T-helper 2 cell treated with Interferon-gamma antibody and Interleukin-4, amounts not matched to agents 5 μg/mL and 100 μg/mL, for 36 hours (primary cell): ENCODE results near the gene SP110.
"Not testable (repeated sequence)": the region's sequence is repeated elsewhere in the genome, so short reads cannot be mapped to it uniquely, and the experiment has no call there.

ENCODE experiments used
- DNase-seq: peaks from one replicate; pipeline ENCODE4 v3.0.0; 2021; ENCODE audit warnings: low spot score
- H3K27ac Mint-ChIP-seq: one replicate; pipeline ENCODE4 v1.8.0; 2021; ENCODE audit warnings: mild to moderate bottlenecking, mixed read lengths
- H3K27me3 Mint-ChIP-seq: one replicate; pipeline ENCODE4 v1.8.0; 2021; ENCODE audit warnings: low read depth, mixed read lengths
- H3K36me3 Mint-ChIP-seq: one replicate; pipeline ENCODE4 v1.8.0; 2021; ENCODE audit warnings: low read depth, mixed read lengths
- H3K4me1 Mint-ChIP-seq: one replicate; pipeline ENCODE4 v1.8.0; 2021; ENCODE audit warnings: low read depth, mixed read lengths
- H3K4me3 Mint-ChIP-seq: one replicate; pipeline ENCODE4 v1.8.0; 2022; ENCODE audit warnings: mild to moderate bottlenecking, moderate library complexity, mixed read lengths
- H3K9me3 Mint-ChIP-seq: one replicate; pipeline ENCODE4 v1.8.0; 2021; ENCODE audit warnings: mixed read lengths

The SP110 gene

GRCh38 chr2:230140667-230141066 lies 79.1 kb downstream of the SP110 start:
- peaks cover 6% of the 10 kb centered on the region for H3K27me3 Mint-ChIP-seq
- H3K36me3 Mint-ChIP-seq, result no peaks in the 10 kb centered on the region
- no peaks in the 10 kb centered on the region for H3K4me1 Mint-ChIP-seq
- H3K4me3 Mint-ChIP-seq, result no peak overlapping the region
- H3K9me3 Mint-ChIP-seq, result peaks cover 14% of the 10 kb centered on the region
- H3K27ac Mint-ChIP-seq, result no peak overlapping the region
- DNase-seq, result no peak

- H3K4me3 Mint-ChIP-seq, result no peak overlapping the region
- no peaks in the 10 kb centered on the region for H3K36me3 Mint-ChIP-seq
- no peaks in the 10 kb centered on the region for H3K4me1 Mint-ChIP-seq
- H3K27me3 Mint-ChIP-seq, result peaks cover 3% of the 10 kb centered on the region
- peaks cover 14% of the 10 kb centered on the region for H3K9me3 Mint-ChIP-seq
- no peak overlapping the region for H3K27ac Mint-ChIP-seq
- DNase-seq, result no peak
Measured at GRCh38 chr2:230137902-230138539, 81.8 kb downstream of the SP110 start.

- no peaks in the 10 kb centered on the region for H3K27me3 Mint-ChIP-seq
- no peak overlapping the region for H3K4me3 Mint-ChIP-seq
- no peaks in the 10 kb centered on the region for H3K4me1 Mint-ChIP-seq
- peaks cover 3% of the 10 kb centered on the region for H3K9me3 Mint-ChIP-seq
- H3K27ac Mint-ChIP-seq, result no peak overlapping the region
- no peak for DNase-seq
- no peaks in the 10 kb centered on the region for H3K36me3 Mint-ChIP-seq
Measured at GRCh38 chr2:230135130-230135525, 84.7 kb downstream of the SP110 start.

- no peaks in the 10 kb centered on the region for H3K4me1 Mint-ChIP-seq
- DNase-seq, result no peak
- H3K36me3 Mint-ChIP-seq, result no peaks in the 10 kb centered on the region
- no peaks in the 10 kb centered on the region for H3K27me3 Mint-ChIP-seq
- H3K4me3 Mint-ChIP-seq, result no peak overlapping the region
- no peaks in the 10 kb centered on the region for H3K9me3 Mint-ChIP-seq
- no peak overlapping the region for H3K27ac Mint-ChIP-seq
Measured at GRCh38 chr2:230134496-230135129, 85.2 kb downstream of the SP110 start.

- H3K27ac Mint-ChIP-seq, result no peak overlapping the region
- H3K4me3 Mint-ChIP-seq, result no peak overlapping the region
- H3K36me3 Mint-ChIP-seq, result no peaks in the 10 kb centered on the region
- DNase-seq, result no peak
- H3K27me3 Mint-ChIP-seq, result peaks cover 8% of the 10 kb centered on the region
- peaks cover 3% of the 10 kb centered on the region for H3K4me1 Mint-ChIP-seq
- H3K9me3 Mint-ChIP-seq, result no peaks in the 10 kb centered on the region
Measured at GRCh38 chr2:230131366-230131765, 88.4 kb downstream of the SP110 start.

- Mint-ChIP-seq H3K4me3 (no peak overlapping the region), H3K27me3 (peaks cover 8% of the 10 kb centered on the region), H3K27ac (no peak overlapping the region), H3K9me3 (no peaks in the 10 kb centered on the region), H3K4me1 (peaks cover 3% of the 10 kb centered on the region), H3K36me3 (no peaks in the 10 kb centered on the region)
- no peak for DNase-seq
Measured at GRCh38 chr2:230130668-230131364, 89.0 kb downstream of the SP110 start.

GRCh38 chr2:230129343-230129742 lies 90.4 kb downstream of the SP110 start:
- Mint-ChIP-seq H3K27ac (no peak overlapping the region), H3K27me3 (peaks cover 10% of the 10 kb centered on the region), H3K9me3 (no peaks in the 10 kb centered on the region), H3K4me1 (peaks cover 12% of the 10 kb centered on the region), H3K36me3 (no peaks in the 10 kb centered on the region), H3K4me3 (no peak overlapping the region)
- no peak for DNase-seq

GRCh38 chr2:230128623-230129342 lies 91.0 kb downstream of the SP110 start:
- Mint-ChIP-seq H3K36me3 (no peaks in the 10 kb centered on the region), H3K4me1 (peaks cover 12% of the 10 kb centered on the region), H3K9me3 (no peaks in the 10 kb centered on the region), H3K27me3 (peaks cover 10% of the 10 kb centered on the region), H3K27ac (no peak overlapping the region), H3K4me3 (no peak overlapping the region)
- no peak for DNase-seq

- no peak overlapping the region for H3K4me3 Mint-ChIP-seq
- peaks cover 12% of the 10 kb centered on the region for H3K4me1 Mint-ChIP-seq
- peaks cover 10% of the 10 kb centered on the region for H3K27me3 Mint-ChIP-seq
- H3K27ac Mint-ChIP-seq, result no peak overlapping the region
- H3K9me3 Mint-ChIP-seq, result no peaks in the 10 kb centered on the region
- DNase-seq, result no peak
- no peaks in the 10 kb centered on the region for H3K36me3 Mint-ChIP-seq
Measured at GRCh38 chr2:230127195-230127594, 92.6 kb downstream of the SP110 start.

GRCh38 chr2:230124757-230125431 lies 94.9 kb downstream of the SP110 start:
- no peak for DNase-seq
- Mint-ChIP-seq H3K27me3 (peaks cover 10% of the 10 kb centered on the region), H3K27ac (no peak overlapping the region), H3K4me1 (peaks cover 12% of the 10 kb centered on the region), H3K36me3 (no peaks in the 10 kb centered on the region), H3K4me3 (peak overlapping the region; percentile 8), H3K9me3 (no peaks in the 10 kb centered on the region)

- Mint-ChIP-seq H3K27me3 (peaks cover 9% of the 10 kb centered on the region), H3K27ac (no peak overlapping the region), H3K9me3 (no peaks in the 10 kb centered on the region), H3K36me3 (no peaks in the 10 kb centered on the region), H3K4me3 (no peak overlapping the region), H3K4me1 (peaks cover 12% of the 10 kb centered on the region)
- no peak for DNase-seq
Measured at GRCh38 chr2:230124235-230124634, 95.5 kb downstream of the SP110 start.

GRCh38 chr2:230120376-230120775 lies 99.4 kb downstream of the SP110 start:
- H3K27me3 Mint-ChIP-seq, H3K27ac Mint-ChIP-seq, H3K36me3 Mint-ChIP-seq, H3K4me1 Mint-ChIP-seq, H3K4me3 Mint-ChIP-seq, DNase-seq, H3K9me3 Mint-ChIP-seq: not testable (repeated sequence)

- DNase-seq, H3K4me3 Mint-ChIP-seq, H3K36me3 Mint-ChIP-seq, H3K27me3 Mint-ChIP-seq, H3K9me3 Mint-ChIP-seq, H3K4me1 Mint-ChIP-seq, H3K27ac Mint-ChIP-seq: not testable (repeated sequence)
Measured at GRCh38 chr2:230119827-230120226, 100.0 kb downstream of the SP110 start.
